Measurements from ENCODE around the gene LHX4. TPM values are rescaled to one million over a fixed set of nuclear protein-coding genes. Genes with fewer than 3 reads are reported as not detected.

The LHX4 gene
- total and polyA plus RNA-seq, 2 of the 13 experiments (the other 11 are each of a cell fraction or from before 2014, with no cell fraction given), result 0.03 to 0.07 TPM

DNA sequence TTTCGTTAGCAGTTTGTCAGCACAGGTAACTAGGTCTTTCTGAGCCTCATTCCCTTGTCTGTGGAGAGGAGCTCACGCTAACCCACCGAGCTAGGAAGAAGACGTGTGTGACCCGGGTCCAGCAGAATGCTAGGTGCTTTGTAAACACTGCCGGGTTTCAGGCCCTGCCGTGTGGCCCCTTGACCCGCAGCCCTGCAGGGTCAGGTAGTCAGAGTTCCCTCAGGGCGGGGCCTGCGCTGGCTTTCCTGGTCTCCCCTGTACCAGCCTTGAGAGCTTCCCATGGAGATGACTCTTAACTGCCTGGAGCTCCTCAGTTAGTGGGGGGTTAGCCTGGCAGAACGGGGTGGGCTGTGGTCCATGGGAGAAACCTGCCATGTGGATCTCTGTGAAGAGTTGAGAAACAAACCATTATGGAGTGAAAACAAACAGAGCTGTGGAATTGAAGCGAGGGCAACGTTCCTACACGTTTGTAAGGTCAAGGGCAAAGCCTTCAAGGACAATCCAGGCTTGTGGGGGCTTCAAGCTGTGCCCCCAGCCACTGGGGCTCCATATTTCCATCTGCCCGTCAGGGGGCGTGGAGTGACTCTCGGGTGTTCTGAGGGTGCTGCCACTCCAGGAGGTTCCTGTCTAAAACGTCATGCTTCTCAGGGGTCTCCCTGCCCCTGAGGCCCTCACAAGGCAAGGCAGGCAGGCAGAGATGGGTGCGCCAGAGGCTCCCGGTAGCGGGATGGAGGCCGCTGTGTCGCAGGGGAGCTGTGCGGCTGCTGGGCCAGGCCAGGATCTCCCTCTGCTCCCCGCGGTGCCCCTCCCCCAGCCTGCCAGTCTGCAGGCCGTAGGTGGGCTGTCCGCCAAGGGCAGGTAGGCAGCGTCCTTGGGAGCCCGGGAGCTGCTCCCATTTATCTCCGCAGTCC, 23.8 kb downstream of the LHX4 start (continued):
- TF ChIP-seq, protein P1, sequence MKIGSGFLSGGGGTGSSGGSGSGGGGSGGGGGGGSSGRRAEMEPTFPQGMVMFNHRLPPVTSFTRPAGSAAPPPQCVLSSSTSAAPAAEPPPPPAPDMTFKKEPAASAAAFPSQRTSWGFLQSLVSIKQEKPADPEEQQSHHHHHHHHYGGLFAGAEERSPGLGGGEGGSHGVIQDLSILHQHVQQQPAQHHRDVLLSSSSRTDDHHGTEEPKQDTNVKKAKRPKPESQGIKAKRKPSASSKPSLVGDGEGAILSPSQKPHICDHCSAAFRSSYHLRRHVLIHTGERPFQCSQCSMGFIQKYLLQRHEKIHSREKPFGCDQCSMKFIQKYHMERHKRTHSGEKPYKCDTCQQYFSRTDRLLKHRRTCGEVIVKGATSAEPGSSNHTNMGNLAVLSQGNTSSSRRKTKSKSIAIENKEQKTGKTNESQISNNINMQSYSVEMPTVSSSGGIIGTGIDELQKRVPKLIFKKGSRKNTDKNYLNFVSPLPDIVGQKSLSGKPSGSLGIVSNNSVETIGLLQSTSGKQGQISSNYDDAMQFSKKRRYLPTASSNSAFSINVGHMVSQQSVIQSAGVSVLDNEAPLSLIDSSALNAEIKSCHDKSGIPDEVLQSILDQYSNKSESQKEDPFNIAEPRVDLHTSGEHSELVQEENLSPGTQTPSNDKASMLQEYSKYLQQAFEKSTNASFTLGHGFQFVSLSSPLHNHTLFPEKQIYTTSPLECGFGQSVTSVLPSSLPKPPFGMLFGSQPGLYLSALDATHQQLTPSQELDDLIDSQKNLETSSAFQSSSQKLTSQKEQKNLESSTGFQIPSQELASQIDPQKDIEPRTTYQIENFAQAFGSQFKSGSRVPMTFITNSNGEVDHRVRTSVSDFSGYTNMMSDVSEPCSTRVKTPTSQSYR (CRISPR knock-in tag; IDR thresholded peaks at IDR 0.05; ENCODE audit: borderline replicate concordance), result peak; percentile 88
- TF ChIP-seq STAT5B (CRISPR knock-in tag; IDR thresholded peaks at IDR 0.05) (no peak), MED8 (CRISPR knock-in tag; IDR thresholded peaks at IDR 0.05; ENCODE audit: insufficient replicate concordance) (peak; percentile 20), ZFY (CRISPR knock-in tag; IDR thresholded peaks at IDR 0.05) (no peak; the same call in 1 of the 2 replicates), SMARCC2 (IDR thresholded peaks at IDR 0.05) (no peak), ZNF615 (CRISPR knock-in tag; IDR thresholded peaks at IDR 0.05; ENCODE audit: borderline replicate concordance) (no peak), NR2C2 (CRISPR knock-in tag; IDR thresholded peaks at IDR 0.05; ENCODE audit: borderline replicate concordance) (peak; percentile 84), ZNF263 (CRISPR knock-in tag; IDR thresholded peaks at IDR 0.05) (no peak), IKZF4 (CRISPR knock-in tag; IDR thresholded peaks at IDR 0.05; ENCODE audit: borderline replicate concordance, low read depth, not compliant biosample characterization) (no peak), ERF (CRISPR knock-in tag; IDR thresholded peaks at IDR 0.05) (no peak), ZNF652 (CRISPR knock-in tag; IDR thresholded peaks at IDR 0.05; ENCODE audit: borderline replicate concordance, low read depth) (no peak), GZF1 (CRISPR knock-in tag; IDR thresholded peaks at IDR 0.05) (no peak), ARID2 (CRISPR knock-in tag; IDR thresholded peaks at IDR 0.05; ENCODE audit: borderline replicate concordance) (no peak), PCBP1 (IDR thresholded peaks at IDR 0.05; ENCODE audit: borderline replicate concordance, low read depth, low read length) (no peak), HNF4A (CRISPR knock-in tag; IDR thresholded peaks at IDR 0.05) (peak; percentile 62), RFXANK (CRISPR knock-in tag; IDR thresholded peaks at IDR 0.05) (no peak), SMAD1 (CRISPR knock-in tag; IDR thresholded peaks at IDR 0.05; ENCODE audit: borderline replicate concordance, low read depth) (no peak)
- TF ChIP-seq, protein P2, sequence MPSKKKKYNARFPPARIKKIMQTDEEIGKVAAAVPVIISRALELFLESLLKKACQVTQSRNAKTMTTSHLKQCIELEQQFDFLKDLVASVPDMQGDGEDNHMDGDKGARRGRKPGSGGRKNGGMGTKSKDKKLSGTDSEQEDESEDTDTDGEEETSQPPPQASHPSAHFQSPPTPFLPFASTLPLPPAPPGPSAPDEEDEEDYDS (CRISPR knock-in tag; IDR thresholded peaks at IDR 0.05), result no peak
- TF ChIP-seq, protein P3, sequence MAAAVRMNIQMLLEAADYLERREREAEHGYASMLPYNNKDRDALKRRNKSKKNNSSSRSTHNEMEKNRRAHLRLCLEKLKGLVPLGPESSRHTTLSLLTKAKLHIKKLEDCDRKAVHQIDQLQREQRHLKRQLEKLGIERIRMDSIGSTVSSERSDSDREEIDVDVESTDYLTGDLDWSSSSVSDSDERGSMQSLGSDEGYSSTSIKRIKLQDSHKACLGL (CRISPR knock-in tag; IDR thresholded peaks at IDR 0.05), result no peak
- TF ChIP-seq, protein P4, sequence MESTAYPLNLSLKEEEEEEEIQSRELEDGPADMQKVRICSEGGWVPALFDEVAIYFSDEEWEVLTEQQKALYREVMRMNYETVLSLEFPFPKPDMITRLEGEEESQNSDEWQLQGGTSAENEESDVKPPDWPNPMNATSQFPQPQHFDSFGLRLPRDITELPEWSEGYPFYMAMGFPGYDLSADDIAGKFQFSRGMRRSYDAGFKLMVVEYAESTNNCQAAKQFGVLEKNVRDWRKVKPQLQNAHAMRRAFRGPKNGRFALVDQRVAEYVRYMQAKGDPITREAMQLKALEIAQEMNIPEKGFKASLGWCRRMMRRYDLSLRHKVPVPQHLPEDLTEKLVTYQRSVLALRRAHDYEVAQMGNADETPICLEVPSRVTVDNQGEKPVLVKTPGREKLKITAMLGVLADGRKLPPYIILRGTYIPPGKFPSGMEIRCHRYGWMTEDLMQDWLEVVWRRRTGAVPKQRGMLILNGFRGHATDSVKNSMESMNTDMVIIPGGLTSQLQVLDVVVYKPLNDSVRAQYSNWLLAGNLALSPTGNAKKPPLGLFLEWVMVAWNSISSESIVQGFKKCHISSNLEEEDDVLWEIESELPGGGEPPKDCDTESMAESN (CRISPR knock-in tag; conservative IDR thresholded peaks at IDR 0.05), result 0 out of 2 replicates have a peak, but pooled peaks have one; percentile 36
- TF ChIP-seq, protein P5, sequence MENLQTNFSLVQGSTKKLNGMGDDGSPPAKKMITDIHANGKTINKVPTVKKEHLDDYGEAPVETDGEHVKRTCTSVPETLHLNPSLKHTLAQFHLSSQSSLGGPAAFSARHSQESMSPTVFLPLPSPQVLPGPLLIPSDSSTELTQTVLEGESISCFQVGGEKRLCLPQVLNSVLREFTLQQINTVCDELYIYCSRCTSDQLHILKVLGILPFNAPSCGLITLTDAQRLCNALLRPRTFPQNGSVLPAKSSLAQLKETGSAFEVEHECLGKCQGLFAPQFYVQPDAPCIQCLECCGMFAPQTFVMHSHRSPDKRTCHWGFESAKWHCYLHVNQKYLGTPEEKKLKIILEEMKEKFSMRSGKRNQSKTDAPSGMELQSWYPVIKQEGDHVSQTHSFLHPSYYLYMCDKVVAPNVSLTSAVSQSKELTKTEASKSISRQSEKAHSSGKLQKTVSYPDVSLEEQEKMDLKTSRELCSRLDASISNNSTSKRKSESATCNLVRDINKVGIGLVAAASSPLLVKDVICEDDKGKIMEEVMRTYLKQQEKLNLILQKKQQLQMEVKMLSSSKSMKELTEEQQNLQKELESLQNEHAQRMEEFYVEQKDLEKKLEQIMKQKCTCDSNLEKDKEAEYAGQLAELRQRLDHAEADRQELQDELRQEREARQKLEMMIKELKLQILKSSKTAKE (CRISPR knock-in tag; IDR thresholded peaks at IDR 0.05; ENCODE audit: borderline replicate concordance), result no peak
